Activated CD4-positive, CD25-positive, alpha-beta regulatory T cell treated with anti-CD3 and anti-CD28 coated beads, Interleukin-2, amount 50 U/mL, for 16 hours (primary cell): ENCODE results near the gene IL9R.
"Not testable (repeated sequence)": the region's sequence is repeated elsewhere in the genome, so short reads cannot be mapped to it uniquely, and the experiment has no call there.

Experiments used
- DNase-seq: peaks from one replicate; pipeline ENCODE4 v3.0.0-alpha.2; 2020; ENCODE audit warnings: low read depth, low spot score

IL9R gene

GRCh38 chrX:156029707-156030442, 32.4 kb downstream of the IL9R start:
- DNase-seq: not testable (repeated sequence)

- DNase-seq: not testable (repeated sequence)
Observed at GRCh38 chrX:156030474-156030873, 33.0 kb downstream of the IL9R start.
